ENCODE measurements around the gene ZNF8.
A peak's percentile ranks its signal among the peaks of the same experiment; 100 is the strongest.

- TF ChIP-seq CTCF (IDR thresholded peaks at IDR 0.05 in 2 of 3, conservative IDR thresholded peaks at IDR 0.05 in 1 of 3; ENCODE audit: control insufficient read depth in 2 of 3, extremely low read depth in 1 of 3, insufficient read depth in 1 of 3, low read depth in 3 of 3, low read length in 3 of 3) (no peak), RAD21 (IDR thresholded peaks at IDR 0.05; ENCODE audit: insufficient read depth, low read depth, low read length) (no peak), ZNF687 (IDR thresholded peaks at IDR 0.05) (0 out of 2 replicates have a peak, but pooled peaks have one; percentile 11), NR2C2 (IDR thresholded peaks at IDR 0.05; ENCODE audit: borderline replicate concordance, control insufficient read depth, insufficient read length, low read depth) (no peak), E2F4 (IDR thresholded peaks at IDR 0.05; ENCODE audit: low read depth, low read length) (no peak), POLR2AphosphoS5 (IDR thresholded peaks at IDR 0.05; ENCODE audit: low read length) (no peak), TCF3 (IDR thresholded peaks at IDR 0.05; ENCODE audit: borderline replicate concordance, insufficient read depth, low read depth, low read length) (no peak)
These were observed 811 bp upstream of the ZNF8 start for GRCh38 chr19:58277748-58278540.

Data from GM12878 (cell line).